Measurements from ENCODE around the gene FOXC1. TPM values are rescaled to one million over a fixed set of nuclear protein-coding genes. Genes with fewer than 3 reads are reported as not detected.

FOXC1 gene
- total RNA-seq, 1 donor from 2014 or later = 2.9 TPM

GRCh38 chr6:1641343-1641885 lies 31.7 kb downstream of the FOXC1 start:
- Histone ChIP-seq H3K4me3 (ENCODE audit: insufficient read depth, low read depth, low read length) (no peak overlapping the region), H3K27ac (ENCODE audit: low read depth, low read length) (no peak overlapping the region), H3K4me1 (ENCODE audit: insufficient read depth, low read length) (no peaks in the 10 kb centered on the region), H3K27me3 (ENCODE audit: insufficient read depth, low read length) (no peaks in the 10 kb centered on the region), H3K9ac (ENCODE audit: low read length) (no peak overlapping the region), H3K4me2 (ENCODE audit: low read length) (no peak overlapping the region), H3K36me3 (ENCODE audit: insufficient read depth, low read length) (no peaks in the 10 kb centered on the region), H3K79me2 (ENCODE audit: insufficient read depth, low read length) (no peaks in the 10 kb centered on the region), H4K20me1 (ENCODE audit: insufficient read depth, low read length) (no peaks in the 10 kb centered on the region), H2AFZ (ENCODE audit: low read depth, low read length) (no peak overlapping the region), H3K9me3 (ENCODE audit: insufficient read depth, low read depth, low read length) (no peaks in the 10 kb centered on the region)
- peaks cover 24% of the 10 kb centered on the region for H3K27me3 Mint-ChIP-seq (ENCODE audit: low read depth, unreplicated experiment)
- H3K27ac Mint-ChIP-seq (ENCODE audit: unreplicated experiment) = no peak overlapping the region
- no peak overlapping the region for H3K4me3 Mint-ChIP-seq (ENCODE audit: unreplicated experiment)
- H3K36me3 Mint-ChIP-seq (ENCODE audit: low read depth, unreplicated experiment) = no peaks in the 10 kb centered on the region
- DNase-seq (ENCODE audit: low read depth) (no peak), FAIRE-seq (no peak)
- H3K4me1 Mint-ChIP-seq (ENCODE audit: low read depth, unreplicated experiment) = no peaks in the 10 kb centered on the region
- peaks cover under 1% of the 10 kb centered on the region for H3K9me3 Mint-ChIP-seq (ENCODE audit: unreplicated experiment)
- TF ChIP-seq CTCF (IDR thresholded peaks at IDR 0.05; ENCODE audit: insufficient read depth, low read depth, low read length) = no peak

GRCh38 chr6:1643111-1643510 lies 33.4 kb downstream of the FOXC1 start:
- H3K9me3 ChIP-seq (ENCODE audit: insufficient read depth, low read depth, low read length) = no peaks in the 10 kb centered on the region
- no peak overlapping the region for H3K4me3 ChIP-seq (ENCODE audit: insufficient read depth, low read depth, low read length)
- no peaks in the 10 kb centered on the region for H3K79me2 ChIP-seq (ENCODE audit: insufficient read depth, low read length)
- no peaks in the 10 kb centered on the region for H4K20me1 ChIP-seq (ENCODE audit: insufficient read depth, low read length)
- H3K36me3 Mint-ChIP-seq (ENCODE audit: low read depth, unreplicated experiment) = no peaks in the 10 kb centered on the region
- H3K27me3 Mint-ChIP-seq (ENCODE audit: low read depth, unreplicated experiment) = peaks cover 27% of the 10 kb centered on the region
- H3K9me3 Mint-ChIP-seq (ENCODE audit: unreplicated experiment) = peaks cover 5% of the 10 kb centered on the region
- H3K4me1 Mint-ChIP-seq (ENCODE audit: low read depth, unreplicated experiment) = no peaks in the 10 kb centered on the region
- no peak overlapping the region for H3K4me2 ChIP-seq (ENCODE audit: low read length)
- no peak overlapping the region for H3K4me3 Mint-ChIP-seq (ENCODE audit: unreplicated experiment)
- no peaks in the 10 kb centered on the region for H3K36me3 ChIP-seq (ENCODE audit: insufficient read depth, low read length)
- no peak overlapping the region for H3K27ac ChIP-seq (ENCODE audit: low read depth, low read length)
- TF ChIP-seq CTCF (IDR thresholded peaks at IDR 0.05; ENCODE audit: insufficient read depth, low read depth, low read length) = no peak
- TF ChIP-seq EZH2 (IDR thresholded peaks at IDR 0.05; ENCODE audit: insufficient read depth, low read length) = no peak
- no peak overlapping the region for H3K9ac ChIP-seq (ENCODE audit: low read length)
- DNase-seq (ENCODE audit: low read depth) (no peak), FAIRE-seq (no peak)
- H2AFZ ChIP-seq (ENCODE audit: low read depth, low read length) = no peak overlapping the region
- H3K27ac Mint-ChIP-seq (ENCODE audit: unreplicated experiment) = no peak overlapping the region
- no peaks in the 10 kb centered on the region for H3K27me3 ChIP-seq (ENCODE audit: insufficient read depth, low read length)
- no peaks in the 10 kb centered on the region for H3K4me1 ChIP-seq (ENCODE audit: insufficient read depth, low read length)

GRCh38 chr6:1643830-1644445 lies 34.2 kb downstream of the FOXC1 start:
- Mint-ChIP-seq H3K4me1 (ENCODE audit: low read depth, unreplicated experiment) (no peaks in the 10 kb centered on the region), H3K36me3 (ENCODE audit: low read depth, unreplicated experiment) (no peaks in the 10 kb centered on the region), H3K27me3 (ENCODE audit: low read depth, unreplicated experiment) (peaks cover 35% of the 10 kb centered on the region), H3K9me3 (ENCODE audit: unreplicated experiment) (peaks cover 6% of the 10 kb centered on the region), H3K27ac (ENCODE audit: unreplicated experiment) (no peak overlapping the region), H3K4me3 (ENCODE audit: unreplicated experiment) (no peak overlapping the region)
- no peak overlapping the region for H3K9ac ChIP-seq (ENCODE audit: low read length)
- no peaks in the 10 kb centered on the region for H3K79me2 ChIP-seq (ENCODE audit: insufficient read depth, low read length)
- H3K27ac ChIP-seq (ENCODE audit: low read depth, low read length) = no peak overlapping the region
- FAIRE-seq (no peak), DNase-seq (ENCODE audit: low read depth) (no peak)
- no peaks in the 10 kb centered on the region for H3K27me3 ChIP-seq (ENCODE audit: insufficient read depth, low read length)
- no peak overlapping the region for H3K4me3 ChIP-seq (ENCODE audit: insufficient read depth, low read depth, low read length)
- TF ChIP-seq EZH2 (IDR thresholded peaks at IDR 0.05; ENCODE audit: insufficient read depth, low read length) (no peak), CTCF (IDR thresholded peaks at IDR 0.05; ENCODE audit: insufficient read depth, low read depth, low read length) (no peak)
- no peaks in the 10 kb centered on the region for H3K36me3 ChIP-seq (ENCODE audit: insufficient read depth, low read length)
- H2AFZ ChIP-seq (ENCODE audit: low read depth, low read length) = no peak overlapping the region
- no peaks in the 10 kb centered on the region for H3K9me3 ChIP-seq (ENCODE audit: insufficient read depth, low read depth, low read length)
- H3K4me1 ChIP-seq (ENCODE audit: insufficient read depth, low read length) = no peaks in the 10 kb centered on the region
- H3K4me2 ChIP-seq (ENCODE audit: low read length) = no peak overlapping the region
- H4K20me1 ChIP-seq (ENCODE audit: insufficient read depth, low read length) = no peaks in the 10 kb centered on the region
